PC-3 (cell line): ENCODE results near the gene SARNP.

Experiments
- EZH2 ChIP-seq: fragments of 300-600 bp; sonication (generic); IDR thresholded peaks from one replicate; pipeline ENCODE4 v1.6.1; 2017; ENCODE audit warnings: antibody characterized with exemption, mild to moderate bottlenecking, low read length; ENCODE audit not compliant: unreplicated experiment
- EZH2phosphoT487 ChIP-seq: fragments of 300-600 bp; sonication (generic); IDR thresholded peaks from 2 replicates; pipeline ENCODE4 v1.6.1; 2018; ENCODE audit warnings: mild to moderate bottlenecking, antibody characterized with exemption, low read length, borderline replicate concordance
- TF ChIP-seq, protein P1 (sequence below): fragments of 300-600 bp; sonication (generic); conservative IDR thresholded peaks from 2 replicates; pipeline ENCODE4 v1.5.1; 2017; ENCODE audit warnings: antibody characterized with exemption, low read depth, mild to moderate bottlenecking, low read length

DNA sequence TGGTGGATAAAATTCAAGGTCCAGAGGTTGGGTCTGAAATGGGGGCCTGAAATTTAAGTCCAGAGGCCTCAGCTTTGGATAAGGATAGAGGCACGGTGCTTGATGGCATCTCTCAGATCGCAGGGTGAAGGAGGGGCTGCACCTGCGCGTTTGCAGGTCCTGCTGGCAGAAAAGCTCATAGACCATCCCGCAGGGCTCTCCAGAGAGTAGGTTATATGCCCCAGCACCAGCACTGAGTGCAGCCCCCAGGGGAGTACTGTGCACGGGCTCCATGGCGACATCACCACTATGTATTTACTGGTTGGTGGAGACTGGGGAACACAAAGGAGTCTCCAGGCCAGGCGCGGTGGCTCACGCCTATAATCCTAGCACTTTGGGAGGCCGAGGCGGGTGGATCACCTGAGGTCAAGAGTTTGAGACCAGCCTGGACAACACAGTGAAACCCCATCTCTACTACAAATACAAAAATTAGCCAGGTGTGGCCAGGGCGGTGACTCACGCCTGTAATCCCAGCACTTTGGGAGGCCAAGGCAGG, 84.4 kb downstream of the SARNP start:
- no peak for TF ChIP-seq EZH2phosphoT487
- TF ChIP-seq EZH2: no peak
- TF ChIP-seq, protein P1, sequence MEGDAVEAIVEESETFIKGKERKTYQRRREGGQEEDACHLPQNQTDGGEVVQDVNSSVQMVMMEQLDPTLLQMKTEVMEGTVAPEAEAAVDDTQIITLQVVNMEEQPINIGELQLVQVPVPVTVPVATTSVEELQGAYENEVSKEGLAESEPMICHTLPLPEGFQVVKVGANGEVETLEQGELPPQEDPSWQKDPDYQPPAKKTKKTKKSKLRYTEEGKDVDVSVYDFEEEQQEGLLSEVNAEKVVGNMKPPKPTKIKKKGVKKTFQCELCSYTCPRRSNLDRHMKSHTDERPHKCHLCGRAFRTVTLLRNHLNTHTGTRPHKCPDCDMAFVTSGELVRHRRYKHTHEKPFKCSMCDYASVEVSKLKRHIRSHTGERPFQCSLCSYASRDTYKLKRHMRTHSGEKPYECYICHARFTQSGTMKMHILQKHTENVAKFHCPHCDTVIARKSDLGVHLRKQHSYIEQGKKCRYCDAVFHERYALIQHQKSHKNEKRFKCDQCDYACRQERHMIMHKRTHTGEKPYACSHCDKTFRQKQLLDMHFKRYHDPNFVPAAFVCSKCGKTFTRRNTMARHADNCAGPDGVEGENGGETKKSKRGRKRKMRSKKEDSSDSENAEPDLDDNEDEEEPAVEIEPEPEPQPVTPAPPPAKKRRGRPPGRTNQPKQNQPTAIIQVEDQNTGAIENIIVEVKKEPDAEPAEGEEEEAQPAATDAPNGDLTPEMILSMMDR: no peak
